ENCODE data around the gene NCOA6. TPM values are rescaled to one million over a fixed set of nuclear protein-coding genes. Genes with fewer than 3 reads are reported as not detected.

The NCOA6 gene
- total RNA-seq, 1 experiment from 2014 or later = 35.1 TPM

- Histone ChIP-seq H3K9me2 (ENCODE audit: insufficient read depth) (no peaks in the 10 kb centered on the region), H3K4me1 (replicated peaks; ENCODE audit: insufficient read depth) (no peaks in the 10 kb centered on the region), H3K79me2 (ENCODE audit: low read depth) (no peaks in the 10 kb centered on the region), H3K36me3 (ENCODE audit: low read depth) (0 out of 2 replicates have a peak, but pooled peaks cover 3% of the 10 kb centered on the region), H3K4me2 (no peak overlapping the region), H3K27me3 (ENCODE audit: insufficient read depth, low read depth) (no peaks in the 10 kb centered on the region), H3F3A (ENCODE audit: insufficient read depth, low read depth) (peaks cover 8% of the 10 kb centered on the region; the same call in 1 of the 2 replicates), H2AFZ (no peak overlapping the region), H3K4me3 (no peak overlapping the region), H4K20me1 (ENCODE audit: insufficient read depth) (peaks cover 2% of the 10 kb centered on the region; the same call in 1 of the 2 replicates), H3K9me3 (ENCODE audit: insufficient read depth, low read depth) (no peaks in the 10 kb centered on the region), H3K27ac (no peak overlapping the region)
- TF ChIP-seq EZH2 (IDR thresholded peaks at IDR 0.05; ENCODE audit: low read depth) (no peak), CTCF (conservative IDR thresholded peaks at IDR 0.05) (no peak)
- no TSS peak for BruUV-seq (replicated peaks)
- POLR2A ChIA-PET (ENCODE audit: unreplicated experiment) = interaction anchor here (0.7 kb wide), 1 partner anchor 44 kb away, joined by 6 read pairs; no protein-coding TSS in a partner anchor
- no peak for DNase-seq
- intact Hi-C loops (cut with micrococcal nuclease; ENCODE audit: unreplicated experiment) = no loop called here
- CTCF ChIA-PET = no interaction called here
These were observed 49.3 kb downstream of the NCOA6 start for GRCh38 chr20:34776177-34776576.

GRCh38 chr20:34774886-34775285 is 50.6 kb downstream of the NCOA6 start:
- no peaks in the 10 kb centered on the region for H3K9me3 ChIP-seq (ENCODE audit: insufficient read depth, low read depth)
- peaks cover 2% of the 10 kb centered on the region; the same call in 1 of the 2 replicates for H4K20me1 ChIP-seq (ENCODE audit: insufficient read depth)
- H3K27me3 ChIP-seq (ENCODE audit: insufficient read depth, low read depth) = no peaks in the 10 kb centered on the region
- H3F3A ChIP-seq (ENCODE audit: insufficient read depth, low read depth) = peaks cover 17% of the 10 kb centered on the region; the same call in 1 of the 2 replicates
- DNase-seq = no peak
- H3K9me2 ChIP-seq (ENCODE audit: insufficient read depth) = no peaks in the 10 kb centered on the region
- no peaks in the 10 kb centered on the region for H3K79me2 ChIP-seq (ENCODE audit: low read depth)
- H3K4me3 ChIP-seq = no peak overlapping the region
- H3K4me2 ChIP-seq = no peak overlapping the region
- ChIA-PET CTCF (no interaction called here), POLR2A (ENCODE audit: unreplicated experiment) (no interaction called here)
- TF ChIP-seq EZH2 (IDR thresholded peaks at IDR 0.05; ENCODE audit: low read depth) = no peak
- TF ChIP-seq CTCF (conservative IDR thresholded peaks at IDR 0.05) = no peak
- H3K4me1 ChIP-seq (replicated peaks; ENCODE audit: insufficient read depth) = no peaks in the 10 kb centered on the region
- no peak overlapping the region for H3K27ac ChIP-seq
- BruUV-seq (replicated peaks) = no TSS peak
- 0 out of 2 replicates have a peak, but pooled peaks cover 3% of the 10 kb centered on the region for H3K36me3 ChIP-seq (ENCODE audit: low read depth)
- no peak overlapping the region for H2AFZ ChIP-seq
- intact Hi-C loops (cut with micrococcal nuclease; ENCODE audit: unreplicated experiment) = no loop called here

- no peak overlapping the region for H3K4me3 ChIP-seq
- DNase-seq = no peak
- H3K9me2 ChIP-seq (ENCODE audit: insufficient read depth) = no peaks in the 10 kb centered on the region
- no peak overlapping the region for H2AFZ ChIP-seq
- BruUV-seq (replicated peaks) = no TSS peak
- H3K4me1 ChIP-seq (replicated peaks; ENCODE audit: insufficient read depth) = no peaks in the 10 kb centered on the region
- ChIA-PET CTCF (no interaction called here), POLR2A (ENCODE audit: unreplicated experiment) (no interaction called here)
- H3K79me2 ChIP-seq (ENCODE audit: low read depth) = no peaks in the 10 kb centered on the region
- intact Hi-C loops (cut with micrococcal nuclease; ENCODE audit: unreplicated experiment) = no loop called here
- no peak overlapping the region for H3K27ac ChIP-seq
- H3K36me3 ChIP-seq (ENCODE audit: low read depth) = 0 out of 2 replicates have a peak, but pooled peaks cover 3% of the 10 kb centered on the region
- peaks cover 3% of the 10 kb centered on the region for H4K20me1 ChIP-seq (ENCODE audit: insufficient read depth)
- H3K9me3 ChIP-seq (ENCODE audit: insufficient read depth, low read depth) = no peaks in the 10 kb centered on the region
- no peak overlapping the region for H3K4me2 ChIP-seq
- no peak for TF ChIP-seq EZH2 (IDR thresholded peaks at IDR 0.05; ENCODE audit: low read depth)
- TF ChIP-seq CTCF (conservative IDR thresholded peaks at IDR 0.05) = no peak
- H3F3A ChIP-seq (ENCODE audit: insufficient read depth, low read depth) = peaks cover 21% of the 10 kb centered on the region; the same call in 1 of the 2 replicates
- no peaks in the 10 kb centered on the region for H3K27me3 ChIP-seq (ENCODE audit: insufficient read depth, low read depth)
These were observed 51.0 kb downstream of the NCOA6 start for GRCh38 chr20:34774449-34774848.

Data from PC-9 (cell line).